Mesendoderm (in vitro differentiated cells): ENCODE measurements around the gene PCDHB9.
"Not testable (repeated sequence)": the region's sequence is repeated elsewhere in the genome, so short reads cannot be mapped to it uniquely, and the experiment has no call there.

Source experiments
- DNase-seq: peaks from one replicate; pipeline ENCODE4 v3.0.0; 2013
- H2AK5ac ChIP-seq: 2 replicates; pipeline ENCODE4 v1.6.1; 2013; ENCODE audit warnings: low read length, inconsistent platforms
- H2BK120ac ChIP-seq: 2 replicates; pipeline ENCODE4 v1.6.1; 2013; ENCODE audit warnings: low read depth, mild to moderate bottlenecking, low read length, moderate library complexity, mixed read lengths
- H2BK15ac ChIP-seq: replicated peaks from 2 replicates; pipeline ENCODE4 v1.6.1; 2013; ENCODE audit warnings: low read depth, mild to moderate bottlenecking, moderate library complexity
- H2BK5ac ChIP-seq: 2 replicates; pipeline ENCODE4 v1.6.1; 2013; ENCODE audit warnings: low read length, inconsistent platforms
- H3K18ac ChIP-seq: 2 replicates; pipeline ENCODE4 v1.6.1; 2013; ENCODE audit warnings: mild to moderate bottlenecking, low read length, mixed read lengths
- H3K23ac ChIP-seq: one replicate; pipeline ENCODE4 v1.6.1; 2013; ENCODE audit warnings: low read length
- H3K27ac ChIP-seq: 2 replicates; pipeline ENCODE4 v1.5.1; 2013; ENCODE audit warnings: low read depth, mild to moderate bottlenecking, inconsistent platforms, low read length, moderate library complexity
- H3K27me3 ChIP-seq: 2 replicates; pipeline ENCODE4 v1.6.1; 2013; ENCODE audit warnings: low read length, control low read depth, mild to moderate bottlenecking, inconsistent platforms; ENCODE audit not compliant: insufficient read depth, poor library complexity
- H3K36me3 ChIP-seq: 2 replicates; pipeline ENCODE4 v1.6.1; 2013; ENCODE audit warnings: low read length, inconsistent platforms; ENCODE audit not compliant: control insufficient read depth, insufficient read depth
- H3K4ac ChIP-seq: one replicate; pipeline ENCODE4 v1.6.1; 2013; ENCODE audit warnings: low read depth, mild to moderate bottlenecking, low read length, moderate library complexity
- H3K4me1 ChIP-seq: 2 replicates; pipeline ENCODE4 v1.6.1; 2013; ENCODE audit warnings: low read depth, low read length, inconsistent platforms; ENCODE audit not compliant: control insufficient read depth
- H3K4me2 ChIP-seq: 2 replicates; pipeline ENCODE4 v1.6.1; 2013; ENCODE audit warnings: low read length
- H3K4me3 ChIP-seq: 2 replicates; pipeline ENCODE4 v1.5.1; 2013; ENCODE audit warnings: mild to moderate bottlenecking, low read length
- H3K56ac ChIP-seq: one replicate; pipeline ENCODE4 v1.6.1; 2013; ENCODE audit warnings: low read length
- H3K79me1 ChIP-seq: 2 replicates; pipeline ENCODE4 v1.6.1; 2013; ENCODE audit warnings: low read length, inconsistent platforms
- H3K79me2 ChIP-seq: 2 replicates; pipeline ENCODE4 v1.6.1; 2013; ENCODE audit warnings: mild to moderate bottlenecking, low read length; ENCODE audit not compliant: control insufficient read depth, insufficient read depth
- H3K9ac ChIP-seq: 2 replicates; pipeline ENCODE4 v1.6.1; 2013; ENCODE audit warnings: low read length, inconsistent platforms
- H4K5ac ChIP-seq: one replicate; pipeline ENCODE4 v1.6.1; 2013; ENCODE audit warnings: low read length
- H4K8ac ChIP-seq: one replicate; pipeline ENCODE4 v1.6.1; 2013; ENCODE audit warnings: low read depth, mild to moderate bottlenecking, control low read depth, low read length, moderate library complexity
- WGBS: extraction: QIAGEN DNeasy Blood & Tissue Kit; methylation state at CpG from one replicate; pipeline ENCODE4 v1.1.7; 2013; ENCODE audit warnings: low lambda C conversion rate, missing lambda C conversion rate; ENCODE audit not compliant: insufficient coverage; ENCODE audit errors: extremely low coverage; 5-methylcytosine and 5-hydroxymethylcytosine counted together

Gene PCDHB9

GRCh38 chr5:141179876-141180275 lies 7.1 kb upstream of the PCDHB9 start:
- not testable (repeated sequence) for DNase-seq
- no CpG with 5 or more reads among the region's 32 CpGs for WGBS

GRCh38 chr5:141180313-141180712 lies 6.6 kb upstream of the PCDHB9 start:
- no peak overlapping the region for H3K56ac ChIP-seq
- H3K4me2 ChIP-seq = no peak overlapping the region
- H3K18ac ChIP-seq = no peak overlapping the region
- no peak overlapping the region for H2BK5ac ChIP-seq
- no peaks in the 10 kb centered on the region for H3K79me1 ChIP-seq
- H3K27ac ChIP-seq = no peak overlapping the region
- H3K4ac ChIP-seq = no peak overlapping the region
- no CpG with 5 or more reads among the region's 1 CpG for WGBS
- no peak overlapping the region for H3K23ac ChIP-seq
- no peak overlapping the region for H2BK120ac ChIP-seq
- H3K4me3 ChIP-seq = no peak overlapping the region
- H3K9ac ChIP-seq = no peak overlapping the region
- H3K79me2 ChIP-seq = no peaks in the 10 kb centered on the region
- H3K4me1 ChIP-seq = no peaks in the 10 kb centered on the region
- no peak for DNase-seq
- no peaks in the 10 kb centered on the region for H3K27me3 ChIP-seq
- no peak overlapping the region for H2BK15ac ChIP-seq
- H4K5ac ChIP-seq = no peak overlapping the region
- no peaks in the 10 kb centered on the region for H3K36me3 ChIP-seq
- no peak overlapping the region for H4K8ac ChIP-seq
- H2AK5ac ChIP-seq = no peak overlapping the region

More at GRCh38 chr5:141179876-141180275, 7.1 kb upstream of the PCDHB9 start:
- not testable (repeated sequence) for H3K27ac ChIP-seq, H3K18ac ChIP-seq, H2AK5ac ChIP-seq, H3K23ac ChIP-seq, H3K56ac ChIP-seq, H3K4ac ChIP-seq, H2BK120ac ChIP-seq, H4K5ac ChIP-seq, H4K8ac ChIP-seq, H3K27me3 ChIP-seq, H3K79me1 ChIP-seq, H3K4me3 ChIP-seq, H3K79me2 ChIP-seq, H3K36me3 ChIP-seq, H3K4me1 ChIP-seq, H3K4me2 ChIP-seq, H2BK5ac ChIP-seq, H3K9ac ChIP-seq, H2BK15ac ChIP-seq

- peak within 1 kb of the TSS; percentile 55 for H3K4me3 ChIP-seq
- H3K9ac ChIP-seq = peak within 1 kb of the TSS; percentile 73
- peak within 1 kb of the TSS; percentile 60 for H3K4me2 ChIP-seq
- H2BK5ac ChIP-seq = no peak within 1 kb of the TSS
- H3K27me3 ChIP-seq = no peaks in the 10 kb centered on the region
- no peak within 1 kb of the TSS for H3K27ac ChIP-seq
- H3K4me1 ChIP-seq = no peaks in the 10 kb centered on the region
- H3K18ac ChIP-seq = peak within 1 kb of the TSS; percentile 6
- no peak within 1 kb of the TSS for H3K23ac ChIP-seq
- no CpG with 5 or more reads among the region's 13 CpGs for WGBS
- no peak within 1 kb of the TSS for H4K8ac ChIP-seq
- no peaks in the 10 kb centered on the region for H3K36me3 ChIP-seq
- no peaks in the 10 kb centered on the region for H3K79me1 ChIP-seq
- no peak within 1 kb of the TSS for H2AK5ac ChIP-seq
- no peak within 1 kb of the TSS for H2BK120ac ChIP-seq
- H3K56ac ChIP-seq = peak within 1 kb of the TSS; percentile 83
- H2BK15ac ChIP-seq = no peak within 1 kb of the TSS
- no peak within 1 kb of the TSS for H4K5ac ChIP-seq
- peak; percentile 87 for DNase-seq
- H3K4ac ChIP-seq = no peak within 1 kb of the TSS
- no peaks in the 10 kb centered on the region for H3K79me2 ChIP-seq
Measured at GRCh38 chr5:141182248-141182647, 4.7 kb upstream of the PCDHB9 start, which contains the start of gene PCDHB16. Gene PCDHB16 (plus strand): TSS chr5:141182387. CDS start chr5:141182560, 173 bp downstream.

GRCh38 chr5:141184117-141184855 lies 2.7 kb upstream of the PCDHB9 start:
- not testable (repeated sequence) for H3K79me1 ChIP-seq, H3K18ac ChIP-seq, H2BK120ac ChIP-seq, H3K36me3 ChIP-seq, H3K4ac ChIP-seq, H3K4me1 ChIP-seq, H2BK5ac ChIP-seq, H3K23ac ChIP-seq, H3K27me3 ChIP-seq, H3K4me3 ChIP-seq, H3K56ac ChIP-seq, H3K4me2 ChIP-seq, H4K8ac ChIP-seq, H2AK5ac ChIP-seq, H3K27ac ChIP-seq, DNase-seq, H3K79me2 ChIP-seq, H3K9ac ChIP-seq, H4K5ac ChIP-seq, H2BK15ac ChIP-seq
- WGBS = no CpG with 5 or more reads among the region's 69 CpGs

- not testable (repeated sequence) for H3K27me3 ChIP-seq, H3K4me1 ChIP-seq, H3K36me3 ChIP-seq, H4K5ac ChIP-seq, H2AK5ac ChIP-seq, H3K27ac ChIP-seq, H3K23ac ChIP-seq, H2BK120ac ChIP-seq, H3K79me2 ChIP-seq, H2BK5ac ChIP-seq, H3K4me2 ChIP-seq, H3K4me3 ChIP-seq, H2BK15ac ChIP-seq, H4K8ac ChIP-seq, H3K79me1 ChIP-seq, H3K4ac ChIP-seq, H3K56ac ChIP-seq, H3K9ac ChIP-seq, H3K18ac ChIP-seq, DNase-seq
- WGBS = no CpG with 5 or more reads among the region's 37 CpGs
Measured at GRCh38 chr5:141188682-141189081, 1.7 kb downstream of the PCDHB9 start.

- not testable (repeated sequence) for DNase-seq, H3K36me3 ChIP-seq, H3K18ac ChIP-seq, H3K23ac ChIP-seq, H3K4me1 ChIP-seq, H3K4me3 ChIP-seq, H3K4me2 ChIP-seq, H3K27ac ChIP-seq, H3K79me1 ChIP-seq, H3K9ac ChIP-seq, H3K4ac ChIP-seq, H2BK120ac ChIP-seq, H3K56ac ChIP-seq, H4K5ac ChIP-seq, H3K27me3 ChIP-seq, H2AK5ac ChIP-seq, H2BK15ac ChIP-seq, H2BK5ac ChIP-seq, H3K79me2 ChIP-seq, H4K8ac ChIP-seq
- no CpG with 5 or more reads among the region's 35 CpGs for WGBS
Measured at GRCh38 chr5:141189131-141189530, 2.2 kb downstream of the PCDHB9 start.
